Fibroblast of the aortic adventitia (primary cell): ENCODE data around the gene FBXO47. TPM values are rescaled to one million over a fixed set of nuclear protein-coding genes. Genes with fewer than 3 reads are reported as not detected.

Experiments
- DNase-seq: peaks from one replicate; pipeline ENCODE4 v3.0.0-alpha.2; 2010; ENCODE audit warnings: low read depth
- H3K4me3 ChIP-seq: 2 replicates; pipeline ENCODE4 v1.5.1; 2011; ENCODE audit warnings: low read depth, mild to moderate bottlenecking, control low read depth, low read length, moderate library complexity
- total RNA-seq: library from RNA; depleted of rRNA; stranded (reverse); fragments of >200 nt; gene quantifications from 2 replicates; pipeline ENCODE4 v1.2.3, GENCODE V29; 2012; ENCODE audit warnings: low replicate concordance
- TF ChIP-seq, protein P1 (sequence below): IDR thresholded peaks from 2 replicates; pipeline ENCODE4 v1.5.1; 2011; ENCODE audit warnings: mild to moderate bottlenecking, low read length, control low read depth, inconsistent platforms; ENCODE audit not compliant: insufficient read depth

Gene FBXO47
- total RNA-seq, 1 donor = under 0.01 TPM

DNA sequence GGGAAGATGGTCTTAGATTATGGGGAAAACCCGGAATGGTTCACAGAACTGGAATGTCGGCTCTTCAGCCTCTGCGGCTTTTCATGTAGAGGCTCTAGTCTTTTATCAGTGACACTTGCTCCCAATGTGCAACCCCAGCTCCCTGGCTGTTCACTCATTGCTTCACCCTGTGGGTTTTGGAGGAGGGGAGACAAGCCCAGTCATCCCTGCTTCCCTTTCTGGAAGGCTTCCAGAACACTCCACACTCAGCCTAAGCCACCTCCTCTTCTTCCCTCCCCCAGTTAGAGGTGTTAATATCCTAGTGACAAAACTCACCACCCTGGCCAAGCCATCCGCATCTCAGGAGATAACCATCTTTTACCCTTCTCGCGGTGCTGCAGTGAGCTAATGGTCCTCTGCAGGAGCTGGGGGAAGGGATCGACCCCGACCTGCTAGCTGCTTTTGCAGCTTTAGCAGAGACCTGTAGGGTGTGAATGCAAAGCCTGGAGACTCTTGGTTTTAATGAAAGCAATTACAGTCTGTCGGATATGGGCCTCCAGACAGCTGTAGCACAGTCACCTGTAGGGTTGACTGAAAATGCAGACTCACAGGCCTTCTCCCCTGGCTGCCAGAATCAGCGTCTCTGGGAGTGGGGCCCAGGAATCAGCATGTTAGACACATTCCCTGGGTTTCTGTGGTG is 66.1 kb downstream of the FBXO47 start:
- TF ChIP-seq, protein P1, sequence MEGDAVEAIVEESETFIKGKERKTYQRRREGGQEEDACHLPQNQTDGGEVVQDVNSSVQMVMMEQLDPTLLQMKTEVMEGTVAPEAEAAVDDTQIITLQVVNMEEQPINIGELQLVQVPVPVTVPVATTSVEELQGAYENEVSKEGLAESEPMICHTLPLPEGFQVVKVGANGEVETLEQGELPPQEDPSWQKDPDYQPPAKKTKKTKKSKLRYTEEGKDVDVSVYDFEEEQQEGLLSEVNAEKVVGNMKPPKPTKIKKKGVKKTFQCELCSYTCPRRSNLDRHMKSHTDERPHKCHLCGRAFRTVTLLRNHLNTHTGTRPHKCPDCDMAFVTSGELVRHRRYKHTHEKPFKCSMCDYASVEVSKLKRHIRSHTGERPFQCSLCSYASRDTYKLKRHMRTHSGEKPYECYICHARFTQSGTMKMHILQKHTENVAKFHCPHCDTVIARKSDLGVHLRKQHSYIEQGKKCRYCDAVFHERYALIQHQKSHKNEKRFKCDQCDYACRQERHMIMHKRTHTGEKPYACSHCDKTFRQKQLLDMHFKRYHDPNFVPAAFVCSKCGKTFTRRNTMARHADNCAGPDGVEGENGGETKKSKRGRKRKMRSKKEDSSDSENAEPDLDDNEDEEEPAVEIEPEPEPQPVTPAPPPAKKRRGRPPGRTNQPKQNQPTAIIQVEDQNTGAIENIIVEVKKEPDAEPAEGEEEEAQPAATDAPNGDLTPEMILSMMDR = no peak
- no peak overlapping the region for H3K4me3 ChIP-seq
- DNase-seq = peak; percentile 98

DNA sequence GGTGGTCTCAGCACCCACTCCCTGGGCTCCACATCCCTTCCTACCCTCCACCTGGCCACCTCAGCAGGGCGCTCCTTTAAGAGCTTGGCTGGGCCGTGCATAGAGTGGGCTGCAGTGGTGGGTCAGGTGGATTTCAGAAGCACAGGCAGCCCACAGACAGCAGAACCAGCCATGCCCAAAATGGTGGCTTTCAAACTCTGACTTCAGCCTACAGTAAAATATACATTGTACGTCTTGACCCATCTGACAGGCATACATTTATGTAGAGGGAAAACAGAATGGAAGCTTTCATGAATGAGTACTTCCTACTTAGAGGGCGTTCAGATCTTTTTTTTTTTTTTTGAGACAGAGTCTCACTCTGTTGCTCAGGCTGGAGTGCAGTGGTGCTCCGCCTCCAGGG is 67.8 kb downstream of the FBXO47 start:
- H3K4me3 ChIP-seq = no peak overlapping the region
- TF ChIP-seq, protein P1 = no peak

DNA sequence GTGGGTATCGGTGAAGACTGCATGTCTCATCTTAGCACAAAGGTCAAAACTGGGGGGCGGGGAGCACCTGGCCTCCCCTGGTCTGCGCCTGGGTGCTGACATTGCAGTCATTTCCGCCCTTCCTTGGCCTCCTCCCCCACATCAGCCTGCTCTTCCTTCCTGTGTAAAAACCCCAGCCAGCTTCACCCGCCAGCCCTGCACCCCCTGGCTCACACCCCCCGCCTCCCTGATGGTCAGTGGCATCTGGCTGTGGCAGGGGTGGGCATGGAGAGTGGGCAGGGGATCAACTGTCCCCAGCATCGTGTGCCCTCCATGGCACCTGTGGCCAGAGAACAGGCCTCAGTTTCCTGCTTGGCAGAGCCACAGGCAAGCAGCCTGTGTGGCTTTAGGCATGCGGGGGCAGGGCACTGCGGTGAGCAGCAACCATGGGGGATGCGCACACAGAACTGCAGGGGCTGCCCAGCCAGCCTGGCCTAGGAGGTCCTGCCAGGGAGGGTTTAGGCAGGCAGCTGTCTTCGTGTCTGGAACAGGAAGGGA is 68.3 kb downstream of the FBXO47 start:
- TF ChIP-seq, protein P1 = no peak
- H3K4me3 ChIP-seq = no peak overlapping the region
- DNase-seq = no peak

More for the DNA sequence above, 67.8 kb downstream of the FBXO47 start:
- DNase-seq = no peak

DNA sequence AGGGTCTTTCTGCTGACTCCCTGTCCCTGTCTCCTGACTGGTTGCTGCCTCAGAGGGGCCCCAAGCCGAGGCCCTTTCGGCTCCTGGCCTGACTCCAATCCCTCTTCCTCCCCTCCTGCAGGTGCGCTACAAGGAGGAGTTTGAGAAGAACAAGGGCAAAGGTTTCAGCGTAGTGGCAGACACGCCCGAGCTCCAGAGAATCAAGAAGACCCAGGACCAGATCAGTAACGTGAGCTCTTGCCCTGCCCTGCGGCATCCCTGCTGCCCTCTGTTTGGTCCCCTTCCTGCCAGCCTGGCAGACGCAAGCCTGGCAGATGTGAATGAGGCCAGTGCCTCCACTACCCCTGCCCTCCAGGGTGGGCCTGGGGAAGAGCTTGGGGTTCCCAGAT is 68.9 kb downstream of the FBXO47 start:
- H3K4me3 ChIP-seq = no peak overlapping the region
- TF ChIP-seq, protein P1 = no peak
- DNase-seq = no peak

DNA sequence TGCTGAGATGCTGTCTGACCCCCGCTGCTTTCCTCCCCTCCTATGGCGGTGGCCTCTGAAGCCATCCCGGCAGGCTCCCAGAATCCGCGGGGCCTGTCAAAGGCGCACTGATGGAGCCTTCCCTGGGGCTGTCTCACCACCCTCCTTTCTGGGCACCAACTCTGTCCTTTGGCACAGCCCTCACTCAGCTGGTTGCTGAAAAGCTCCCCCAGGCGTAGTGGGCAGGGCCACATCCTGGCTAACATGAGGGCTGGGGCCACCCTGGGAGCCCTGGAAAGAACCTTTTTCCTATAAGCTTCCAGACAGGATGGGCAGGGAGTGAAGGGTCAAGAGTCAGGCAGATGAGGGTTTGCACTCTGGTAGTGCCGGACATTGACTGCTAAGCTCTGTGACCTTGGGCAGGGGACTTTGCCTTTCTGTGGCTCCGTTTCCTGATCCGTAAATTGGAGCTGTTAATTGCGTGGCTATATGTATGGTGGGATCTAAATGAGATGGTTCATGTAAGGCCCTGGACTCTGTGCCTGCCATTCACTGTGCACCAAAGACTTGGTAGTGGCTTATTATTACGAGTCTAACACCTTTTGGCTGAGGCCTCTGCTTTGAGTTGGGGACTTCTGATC is 69.4 kb downstream of the FBXO47 start:
- DNase-seq = no peak
- H3K4me3 ChIP-seq = no peak overlapping the region
- TF ChIP-seq, protein P1 = no peak

DNA sequence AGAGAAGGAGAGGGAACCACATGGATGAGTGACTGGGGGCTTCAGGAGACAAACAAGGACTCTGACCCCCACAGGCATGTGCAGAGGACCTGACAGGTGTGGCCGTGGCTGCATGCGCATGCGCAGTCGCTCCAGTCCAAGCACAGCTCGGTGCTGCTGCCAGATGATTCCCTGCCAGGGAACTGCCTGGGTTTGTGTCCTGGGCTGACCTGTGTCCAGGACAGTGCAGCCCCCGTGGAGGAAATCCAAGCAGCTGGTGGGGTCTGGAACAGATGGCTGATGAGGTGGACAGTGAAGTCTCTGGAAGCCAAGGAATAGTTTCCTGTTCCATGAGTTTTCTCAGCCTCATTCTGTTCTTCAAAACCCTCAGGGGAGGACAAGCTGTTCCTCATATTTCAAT is 70.0 kb downstream of the FBXO47 start:
- TF ChIP-seq, protein P1 = no peak
- no peak overlapping the region for H3K4me3 ChIP-seq
- DNase-seq = peak; percentile 35
